Caki2 (cell line): ENCODE data around the gene JOSD1. TPM values are rescaled to one million over a fixed set of nuclear protein-coding genes. Genes with fewer than 3 reads are reported as not detected.

ENCODE experiments used
- DNase-seq: peaks from one replicate; pipeline ENCODE4 v3.0.0-alpha.2; 2015; ENCODE audit warnings: low read depth
- in situ Hi-C: cut with HindIII; loops from 2 replicates; pipeline ENCODE4 v1.10.0; 2016; ENCODE audit warnings: low sequenced_read_pairs, low pct_unique_long_range_greater_than_20kb, mixed read lengths
- total RNA-seq: library from RNA; depleted of rRNA; stranded (reverse); fragments of >200 nt; shearing (Covaris generic); gene quantifications from 2 replicates; pipeline ENCODE4 v1.2.3, GENCODE V29; 2014; ENCODE audit warnings: low replicate concordance

The JOSD1 gene
- total RNA-seq, 1 experiment from 2014 or later, result 88.1 TPM

GRCh38 chr22:38734421-38735100, 33.8 kb upstream of the JOSD1 start:
- in situ Hi-C loops, result no loop called here
- no peak for DNase-seq

DNA sequence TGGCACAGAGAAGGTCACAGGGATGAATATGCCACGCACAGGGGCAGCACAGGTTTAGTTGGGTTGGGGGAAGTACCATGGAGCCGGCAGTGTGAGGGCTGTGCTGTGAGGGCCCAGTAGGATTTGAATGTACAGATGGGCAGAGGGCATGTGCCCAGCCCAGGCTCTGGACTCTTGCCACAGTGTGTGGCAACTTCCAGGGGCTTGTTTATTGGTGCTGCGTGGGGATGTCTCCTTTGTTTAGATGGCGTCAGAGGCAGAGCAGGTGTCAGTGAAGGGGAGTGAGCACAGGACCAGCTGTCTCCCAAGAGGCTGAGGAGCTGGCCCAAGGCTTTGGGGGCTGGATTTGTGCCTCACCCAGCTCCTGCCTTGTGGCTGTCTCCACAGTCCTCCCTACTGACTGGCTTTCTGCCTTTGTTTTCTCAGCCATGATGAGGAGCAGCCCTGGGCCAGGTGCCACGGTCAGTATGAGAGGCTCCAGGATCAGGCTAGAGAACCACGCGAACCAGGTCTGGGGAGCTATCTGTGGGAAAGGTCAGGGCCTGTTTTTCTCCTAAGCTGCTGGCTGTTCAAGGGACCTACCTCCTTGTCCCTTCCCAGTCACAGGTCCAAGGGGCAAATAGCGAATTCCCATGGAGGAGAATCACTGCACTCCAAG, 33.1 kb upstream of the JOSD1 start:
- in situ Hi-C loops, result no loop called here
- no peak for DNase-seq

DNA sequence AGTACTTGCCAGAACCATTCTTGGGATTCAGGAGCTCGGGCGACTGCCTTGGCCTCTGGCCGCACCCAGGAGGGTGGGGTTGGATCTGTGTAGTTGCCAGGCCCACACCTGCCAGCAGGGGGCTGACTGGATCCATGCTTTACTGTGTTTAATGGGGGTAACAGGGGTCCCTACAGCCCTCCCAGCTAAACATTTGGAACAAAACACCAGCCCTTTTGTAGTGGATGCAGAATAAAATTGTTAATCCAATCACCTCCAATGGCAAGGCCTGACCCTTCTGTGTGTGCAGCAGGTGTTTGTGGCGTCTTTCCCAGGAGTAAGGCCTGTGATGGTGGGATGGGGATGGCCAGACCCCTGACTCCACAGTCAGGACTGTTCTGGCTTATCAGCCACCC, 32.6 kb upstream of the JOSD1 start:
- in situ Hi-C loops, result no loop called here
- DNase-seq, result no peak

DNA sequence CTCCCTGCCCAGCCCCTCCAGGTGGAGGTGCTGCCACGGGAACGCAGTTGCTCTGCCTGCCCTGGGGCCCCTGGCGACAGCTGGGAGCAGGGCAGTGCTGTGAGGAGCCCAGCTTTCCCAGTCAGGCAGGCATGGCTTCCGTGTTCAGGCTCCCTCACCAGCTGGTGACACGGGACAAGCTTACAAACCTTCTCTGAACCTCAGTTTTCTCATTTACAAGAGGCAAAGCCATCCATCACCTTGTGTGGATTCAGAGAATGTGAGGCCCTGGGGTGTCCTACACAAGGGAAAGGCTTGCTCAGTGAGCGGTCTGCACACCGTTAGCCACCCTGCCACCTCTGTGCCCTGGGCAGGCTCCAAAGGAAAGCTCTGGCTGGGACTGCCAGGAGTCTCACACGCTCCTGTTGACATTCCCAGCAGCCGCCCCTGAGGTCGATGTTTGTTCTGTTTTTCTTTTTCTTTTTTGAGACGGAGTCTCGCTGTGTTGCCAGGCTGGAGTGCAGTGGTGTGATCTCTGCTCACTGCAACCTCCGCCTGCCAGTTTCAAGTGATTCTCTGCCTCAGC, 31.6 kb upstream of the JOSD1 start:
- in situ Hi-C loops, result no loop called here

GRCh38 chr22:38731703-38732161, 31.0 kb upstream of the JOSD1 start:
- no peak for DNase-seq
- in situ Hi-C loops, result no loop called here

More for the DNA sequence above, 31.6 kb upstream of the JOSD1 start:
- DNase-seq, result no peak

DNA sequence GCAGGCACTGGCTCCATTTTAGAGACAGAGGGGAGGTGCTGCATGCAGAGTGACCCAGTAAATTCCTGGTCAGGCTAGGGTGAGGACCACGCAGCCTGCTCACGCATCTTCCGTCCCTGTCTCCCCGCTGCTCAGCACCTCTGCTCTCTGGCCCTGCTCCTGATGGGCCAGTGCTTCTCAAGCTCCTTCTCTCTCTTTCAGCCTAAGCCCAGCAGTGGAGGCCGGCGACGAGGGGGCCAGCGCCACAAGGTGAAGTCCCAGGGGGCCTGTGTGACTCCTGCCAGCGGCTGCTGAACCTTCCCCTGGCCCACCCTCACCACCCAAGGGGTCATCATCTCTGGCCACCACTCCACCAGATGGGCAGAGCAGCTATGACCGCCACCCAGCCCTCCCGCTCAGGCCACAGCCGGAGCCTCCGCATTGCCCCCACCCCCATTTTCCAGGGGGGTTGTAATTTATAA, 29.7 kb upstream of the JOSD1 start:
- DNase-seq, result no peak
- in situ Hi-C loops, result no loop called here

GRCh38 chr22:38729946-38730345, 29.2 kb upstream of the JOSD1 start:
- DNase-seq, result no peak
- in situ Hi-C loops, result no loop called here

DNA sequence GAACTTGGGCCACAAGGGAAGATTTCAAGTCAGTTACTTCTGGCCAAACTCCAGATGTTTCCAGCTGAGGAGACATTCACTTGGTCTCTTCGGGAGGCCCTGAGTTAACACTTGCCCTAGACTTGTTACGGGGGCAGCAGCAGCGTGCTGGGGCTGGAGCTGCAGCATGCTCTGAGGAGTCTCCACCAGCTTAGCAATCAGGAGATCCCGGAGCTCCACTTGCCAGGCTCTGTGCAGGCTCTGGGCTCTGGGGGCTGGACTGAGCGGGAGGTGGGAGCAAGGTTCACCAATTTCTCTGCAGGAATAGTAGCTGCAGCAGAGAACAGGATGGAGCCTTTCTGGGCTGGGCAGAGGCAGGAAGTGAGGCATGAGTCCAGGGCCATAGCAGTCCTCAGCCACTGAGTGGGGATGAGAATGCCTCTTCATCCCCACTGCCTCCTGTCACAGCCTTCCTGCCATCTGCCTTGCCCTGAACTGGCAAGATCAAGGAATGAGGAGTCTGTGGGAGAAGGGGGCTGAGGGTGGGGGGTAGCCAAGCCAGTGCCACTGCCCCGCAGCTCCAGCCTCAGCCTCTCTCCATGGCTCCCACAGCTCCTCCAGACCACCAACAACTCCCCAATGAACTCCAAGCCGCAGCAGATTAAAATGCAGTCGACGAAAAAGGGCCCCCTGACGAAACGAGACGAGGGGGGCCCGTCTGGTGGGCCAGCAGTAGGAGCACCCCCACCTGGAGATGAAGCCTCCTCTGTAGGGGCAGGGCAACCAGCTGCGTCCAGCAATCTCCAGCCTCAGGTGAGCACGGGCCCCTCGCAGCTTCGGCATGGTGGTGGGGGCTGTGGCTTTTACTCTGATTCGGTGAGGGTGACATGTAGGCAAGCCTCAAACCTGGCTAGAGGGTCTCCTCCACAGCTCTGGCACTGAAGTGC, 28.4 kb upstream of the JOSD1 start:
- DNase-seq, result no peak
- in situ Hi-C loops, result no loop called here

DNA sequence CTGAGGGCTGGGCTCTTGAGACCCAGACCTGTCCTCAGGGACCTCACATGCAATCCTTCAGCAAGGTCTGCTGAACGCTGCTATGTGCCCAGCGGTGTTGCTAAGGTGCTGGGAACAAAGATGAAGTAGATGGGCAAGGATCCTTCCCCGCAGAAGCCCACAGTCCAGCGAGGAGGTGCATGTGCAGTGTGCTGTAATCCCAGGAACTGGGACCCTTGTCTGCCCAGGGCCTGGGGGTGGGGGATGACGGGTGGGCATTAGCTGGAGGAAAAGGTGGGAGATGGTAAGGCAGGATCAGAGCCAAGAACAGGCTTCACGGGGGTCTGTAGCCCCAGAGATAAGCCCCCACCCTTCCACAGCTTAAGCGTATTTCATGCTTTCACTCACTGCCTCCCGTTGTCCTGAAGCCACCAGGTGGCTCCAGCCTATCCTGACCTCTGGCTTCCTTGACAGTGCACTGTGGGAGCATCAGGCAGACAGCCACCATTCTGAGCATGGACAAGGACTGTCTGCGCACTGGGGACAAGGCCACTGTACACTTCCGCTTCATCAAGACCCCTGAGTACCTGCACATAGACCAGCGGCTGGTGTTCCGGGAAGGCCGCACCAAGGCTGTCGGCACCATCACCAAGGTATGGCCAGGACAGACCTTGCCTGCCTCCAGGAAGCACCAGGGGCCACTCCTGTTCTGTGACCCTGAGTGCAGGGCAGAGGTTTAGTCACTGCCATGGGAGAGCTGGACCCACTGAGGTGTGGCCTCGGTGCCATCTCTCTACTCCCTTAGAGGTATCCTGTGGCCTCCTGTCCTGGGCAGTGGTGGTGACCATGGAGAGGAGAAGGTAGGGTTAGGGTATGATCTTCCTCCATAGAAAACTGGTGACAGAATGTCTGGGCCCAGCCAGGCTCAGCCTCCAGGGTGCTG, 27.0 kb upstream of the JOSD1 start:
- no peak for DNase-seq
- in situ Hi-C loops, result no loop called here

- in situ Hi-C loops, result no loop called here
Measured at GRCh38 chr22:38727123-38727522, 26.4 kb upstream of the JOSD1 start.

GRCh38 chr22:38725900-38726655, 25.3 kb upstream of the JOSD1 start:
- in situ Hi-C loops, result no loop called here
- no peak for DNase-seq

More at GRCh38 chr22:38727123-38727522, 26.4 kb upstream of the JOSD1 start:
- DNase-seq, result no peak

DNA sequence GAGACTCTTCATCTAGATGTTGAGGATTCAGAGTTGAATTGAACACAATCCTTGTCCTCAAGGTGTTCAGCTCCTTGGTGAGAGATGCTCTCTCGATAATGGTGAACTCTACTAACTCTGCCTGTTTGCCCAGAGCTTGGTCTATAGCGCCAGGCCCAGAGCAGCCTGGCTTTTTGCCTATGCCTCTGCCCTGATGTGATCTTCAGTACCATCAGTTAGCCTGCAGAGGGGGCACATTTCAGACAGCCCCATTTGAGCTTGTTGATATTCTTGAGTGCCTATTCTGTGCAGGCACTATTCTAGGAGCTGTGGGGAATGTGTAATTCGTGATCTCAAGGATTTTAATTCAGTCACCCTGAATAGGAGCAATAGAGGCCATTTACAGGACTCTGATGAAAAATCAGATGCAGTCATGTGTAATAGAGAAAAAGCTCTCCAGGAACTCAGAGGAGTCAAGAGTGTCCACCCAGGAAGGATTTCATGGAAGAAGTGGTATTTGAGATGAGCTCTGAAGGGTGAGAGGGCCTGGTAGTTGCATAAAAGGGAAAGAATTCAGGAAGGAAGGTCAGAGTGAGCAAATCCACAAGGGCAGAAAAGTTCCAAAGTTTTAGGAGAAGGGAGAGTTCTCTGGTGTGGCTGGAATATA, 24.3 kb upstream of the JOSD1 start:
- DNase-seq, result no peak

GRCh38 chr22:38724176-38724575, 23.4 kb upstream of the JOSD1 start:
- DNase-seq, result no peak
- in situ Hi-C loops, result no loop called here

More for the DNA sequence above, 24.3 kb upstream of the JOSD1 start:
- in situ Hi-C loops, result no loop called here

GRCh38 chr22:38721551-38721950, 20.8 kb upstream of the JOSD1 start:
- in situ Hi-C loops, result no loop called here
- no peak for DNase-seq

DNA sequence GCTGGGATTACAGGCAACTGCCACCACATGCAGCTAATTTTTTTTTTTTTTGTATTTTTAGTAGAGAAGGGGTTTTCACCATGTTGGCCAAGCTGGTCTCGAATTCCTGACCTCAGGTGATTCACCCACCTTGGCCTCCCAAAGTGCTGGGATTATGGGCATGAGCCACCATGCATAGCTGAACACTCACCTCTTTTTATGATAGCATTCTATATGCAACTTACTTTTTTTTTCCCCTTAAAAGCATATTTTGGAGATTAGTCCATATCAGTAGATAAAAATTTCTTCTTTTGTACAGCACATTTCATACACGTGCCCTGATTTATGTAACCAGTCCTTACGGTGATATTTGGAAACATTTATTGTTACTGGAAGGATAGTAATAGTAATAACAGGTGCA, 19.6 kb upstream of the JOSD1 start:
- no peak for DNase-seq
- in situ Hi-C loops, result no loop called here

GRCh38 chr22:38719196-38719595, 18.5 kb upstream of the JOSD1 start:
- in situ Hi-C loops, result no loop called here
- DNase-seq, result no peak
